Common myeloid progenitor, CD34-positive (primary cell): ENCODE measurements around the gene WWC2.

Source experiments
- CTCF ChIA-PET: fragments of 350-600 bp; sonication (Branson Sonifier 250); formaldehyde crosslinking; loops from one replicate; lab custom pipeline; 2021; ENCODE audit warnings: antibody characterized with exemption; lab: Charles Lee
- POLR2A ChIA-PET: fragments of 350-600 bp; sonication (Branson Sonifier 250); formaldehyde crosslinking; loops from one replicate; lab custom pipeline; 2021; ENCODE audit warnings: antibody characterized with exemption; lab: Charles Lee
- DNase-seq, 3 donors: peaks; one replicate each; pipeline versions ENCODE4 v3.0.0 to v3.0.0-alpha.2; 2013
- H3K27ac ChIP-seq, 2 experiments: 1 replicate in 1 of 2; 2 replicates in 1 of 2; pipeline ENCODE4 v1.7.0; 2013; ENCODE audit warnings: inconsistent platforms in 2 of 2, low read length in 2 of 2, mild to moderate bottlenecking in 2 of 2, low read depth in 1 of 2, moderate library complexity in 1 of 2; ENCODE audit not compliant: severe bottlenecking in 2 of 2, insufficient read depth in 1 of 2, poor library complexity in 1 of 2
- H3K27me3 ChIP-seq, 5 experiments: replicated peaks in 2 of 5; 1 replicate in 3 of 5; 2 replicates in 2 of 5; pipeline versions ENCODE4 v1.6.1 to v1.7.0; 2013; ENCODE audit warnings: low read length in 4 of 5, mild to moderate bottlenecking in 2 of 5, moderate library complexity in 2 of 5, inconsistent platforms in 1 of 5; ENCODE audit not compliant: insufficient read depth in 5 of 5, control insufficient read depth in 4 of 5
- H3K36me3 ChIP-seq, 4 experiments: 1 replicate in 2 of 4; 2 replicates in 2 of 4; pipeline versions ENCODE4 v1.6.1 to v1.7.0; 2013; ENCODE audit warnings: low read length in 3 of 4, control low read depth in 1 of 4, mild to moderate bottlenecking in 1 of 4; ENCODE audit not compliant: control insufficient read depth in 4 of 4, insufficient read depth in 4 of 4
- H3K4me1 ChIP-seq, 4 experiments: 1 replicate in 3 of 4; 2 replicates in 1 of 4; pipeline versions ENCODE4 v1.6.1 to v1.7.1; 2013; ENCODE audit warnings: low read length in 3 of 4, mild to moderate bottlenecking in 3 of 4, control low read depth in 1 of 4, inconsistent platforms in 1 of 4, moderate library complexity in 1 of 4; ENCODE audit not compliant: control insufficient read depth in 4 of 4, insufficient read depth in 4 of 4; ENCODE audit errors: control extremely low read depth in 1 of 4
- H3K4me3 ChIP-seq, 7 experiments: 1 replicate in 4 of 7; 2 replicates in 3 of 7; pipeline versions ENCODE4 v1.5.1 to v1.7.0; 2013; ENCODE audit warnings: mild to moderate bottlenecking in 7 of 7, low read length in 6 of 7, moderate library complexity in 6 of 7, inconsistent platforms in 2 of 7, low read depth in 2 of 7, control low read depth in 1 of 7; ENCODE audit not compliant: insufficient read depth in 4 of 7, control insufficient read depth in 1 of 7; ENCODE audit errors: extremely low read depth in 1 of 7
- H3K9me3 ChIP-seq, 5 experiments: 1 replicate in 4 of 5; 2 replicates in 1 of 5; pipeline versions ENCODE4 v1.6.1 to v1.7.1; 2013; ENCODE audit warnings: low read length in 4 of 5, mild to moderate bottlenecking in 2 of 5, inconsistent platforms in 1 of 5, low read depth in 1 of 5, moderate library complexity in 1 of 5; ENCODE audit not compliant: control insufficient read depth in 4 of 5, insufficient read depth in 2 of 5; ENCODE audit errors: control extremely low read depth in 1 of 5
- WGBS: methylation state at CpG from one replicate; pipeline ENCODE4 v1.1.5; 2013; ENCODE audit not compliant: insufficient coverage; 5-methylcytosine and 5-hydroxymethylcytosine counted together

The WWC2 gene

DNA sequence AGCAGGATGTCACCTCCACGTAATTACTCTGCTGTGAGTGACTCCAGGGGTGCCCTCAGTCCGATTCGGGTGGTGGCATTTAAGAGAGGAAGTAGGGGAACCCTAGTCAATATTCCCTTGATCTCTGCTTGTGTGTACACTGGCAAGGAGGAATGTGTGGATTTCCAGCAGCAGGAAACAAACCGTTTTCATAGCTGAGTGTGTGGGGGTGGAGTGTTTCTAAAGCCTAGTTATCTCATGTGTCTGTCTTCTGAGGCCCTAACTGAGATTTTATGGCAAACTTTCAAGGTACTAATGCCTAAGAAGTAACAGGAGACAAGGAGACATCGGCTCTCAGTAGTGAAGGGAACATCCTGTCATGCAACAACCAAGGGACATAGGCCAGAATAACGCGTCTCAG is 229.8 kb downstream of the WWC2 start:
- DNase-seq, result no peak
- no peaks in the 10 kb centered on the region for H3K27me3 ChIP-seq
- ChIA-PET CTCF (no interaction called here), POLR2A (no interaction called here)
- no peak overlapping the region for H3K27ac ChIP-seq
- H3K4me3 ChIP-seq, result no peak overlapping the region
- 83% methylated on average over 6 of the region's 7 CpGs for WGBS
- peaks cover 0 to 10% (median 0%) of the 10 kb centered on the region in 5 experiments for H3K9me3 ChIP-seq
- no peaks in the 10 kb centered on the region for H3K36me3 ChIP-seq
- H3K4me1 ChIP-seq, result no peaks in the 10 kb centered on the region

DNA sequence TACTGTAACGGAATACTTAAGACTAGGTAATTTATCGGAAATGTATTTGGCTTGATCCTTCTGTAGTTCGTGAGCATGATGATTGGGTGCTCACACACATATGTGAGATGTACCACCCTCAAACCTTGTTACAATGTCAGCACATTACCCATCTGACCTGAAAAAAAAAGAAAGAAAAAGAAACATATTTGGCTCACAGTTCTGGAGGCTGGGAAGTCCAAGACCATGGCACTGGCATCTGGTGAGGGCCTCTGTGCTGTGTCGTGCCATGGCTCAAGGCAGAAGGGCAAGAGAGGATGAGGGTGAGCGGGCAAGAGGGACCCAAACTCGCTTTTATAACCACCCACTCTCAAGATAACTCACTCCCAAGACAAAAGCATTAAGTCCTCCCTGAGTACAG is 230.2 kb downstream of the WWC2 start:
- DNase-seq, result no peak
- H3K36me3 ChIP-seq, result no peaks in the 10 kb centered on the region
- 100% methylated on average over 2 of the region's 6 CpGs for WGBS
- CTCF ChIA-PET, result no interaction called here
- H3K4me3 ChIP-seq, result no peak overlapping the region
- POLR2A ChIA-PET, result no interaction called here
- peaks cover 0 to 10% (median 0%) of the 10 kb centered on the region in 5 experiments for H3K9me3 ChIP-seq
- no peaks in the 10 kb centered on the region for H3K27me3 ChIP-seq
- no peaks in the 10 kb centered on the region for H3K4me1 ChIP-seq
- no peak overlapping the region for H3K27ac ChIP-seq

DNA sequence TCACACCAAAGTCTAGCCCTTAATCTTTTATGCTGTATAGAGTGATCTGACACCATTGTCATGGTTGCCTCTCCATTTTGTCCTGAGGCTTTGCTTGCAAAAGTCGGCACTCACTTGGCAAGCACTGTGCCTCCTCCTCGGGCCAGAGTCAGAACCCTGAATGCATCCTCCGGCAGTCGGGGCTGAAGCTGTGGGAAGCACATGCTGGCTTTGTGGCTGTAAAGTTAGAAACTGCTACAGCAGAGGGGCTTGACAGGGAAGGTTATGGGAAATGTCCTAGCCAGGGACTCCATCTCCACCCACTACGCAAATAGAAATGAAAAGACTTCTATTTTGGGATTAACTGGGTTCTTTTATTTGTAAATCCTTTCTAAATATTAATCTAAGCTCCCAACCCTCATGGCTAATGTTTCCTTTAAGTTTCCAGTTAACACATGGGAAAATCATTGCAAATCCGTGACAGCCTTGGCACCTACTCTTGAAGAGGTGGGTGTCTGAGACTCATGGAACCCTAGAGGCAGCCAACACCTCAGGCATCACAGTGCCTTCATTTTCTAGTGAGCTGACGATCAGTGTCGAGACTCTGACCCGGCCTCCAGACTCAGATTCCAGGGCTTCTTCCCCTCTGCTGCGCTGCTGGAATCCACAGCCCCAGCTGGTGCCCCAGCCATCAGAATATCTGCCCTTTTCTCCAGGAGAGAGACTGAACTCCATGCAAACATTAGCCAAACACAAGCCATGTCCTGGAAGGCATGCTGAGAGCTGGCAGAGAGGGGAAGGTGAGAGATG is 231.1 kb downstream of the WWC2 start:
- Histone ChIP-seq H3K4me1 (no peaks in the 10 kb centered on the region), H3K36me3 (no peaks in the 10 kb centered on the region), H3K27ac (no peak overlapping the region), H3K9me3 (peaks cover 0 to 10% (median 0%) of the 10 kb centered on the region in 5 experiments), H3K4me3 (no peak overlapping the region), H3K27me3 (no peaks in the 10 kb centered on the region)
- WGBS, result 100% methylated on average over 6 of the region's 10 CpGs
- CTCF ChIA-PET, result no interaction called here
- DNase-seq, result no peak
- POLR2A ChIA-PET, result no interaction called here

DNA sequence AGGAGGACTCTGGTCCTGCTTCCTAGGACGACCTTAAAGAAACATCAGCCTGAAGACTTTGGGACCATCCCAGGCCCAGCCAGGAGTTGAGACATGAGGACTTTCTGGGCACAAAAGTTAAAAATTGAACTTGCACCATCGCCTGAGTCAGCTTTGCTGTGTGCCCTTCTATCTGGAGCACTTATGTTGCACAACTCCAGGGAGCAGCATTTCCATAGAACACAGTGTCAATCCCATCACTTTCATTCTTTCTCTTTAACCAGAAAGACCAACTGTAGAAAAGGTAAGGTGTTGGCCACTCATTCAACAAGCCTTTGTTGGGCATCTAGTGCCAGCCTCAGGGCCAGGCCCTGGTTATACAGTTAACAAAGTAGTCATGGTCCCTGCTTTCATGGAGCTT is 231.8 kb downstream of the WWC2 start:
- no peaks in the 10 kb centered on the region for H3K36me3 ChIP-seq
- no peak for DNase-seq
- H3K27me3 ChIP-seq, result no peaks in the 10 kb centered on the region
- H3K27ac ChIP-seq, result no peak overlapping the region
- H3K4me1 ChIP-seq, result no peaks in the 10 kb centered on the region
- ChIA-PET CTCF (interaction anchor here (0.9 kb wide), 1 partner anchor 68 kb away, joined by 3 read pairs; no protein-coding TSS in a partner anchor), POLR2A (no interaction called here)
- WGBS, result 91% methylated on average over 2 of the region's 2 CpGs
- no peak overlapping the region for H3K4me3 ChIP-seq
- peaks cover 0 to 10% (median 0%) of the 10 kb centered on the region in 5 experiments for H3K9me3 ChIP-seq

DNA sequence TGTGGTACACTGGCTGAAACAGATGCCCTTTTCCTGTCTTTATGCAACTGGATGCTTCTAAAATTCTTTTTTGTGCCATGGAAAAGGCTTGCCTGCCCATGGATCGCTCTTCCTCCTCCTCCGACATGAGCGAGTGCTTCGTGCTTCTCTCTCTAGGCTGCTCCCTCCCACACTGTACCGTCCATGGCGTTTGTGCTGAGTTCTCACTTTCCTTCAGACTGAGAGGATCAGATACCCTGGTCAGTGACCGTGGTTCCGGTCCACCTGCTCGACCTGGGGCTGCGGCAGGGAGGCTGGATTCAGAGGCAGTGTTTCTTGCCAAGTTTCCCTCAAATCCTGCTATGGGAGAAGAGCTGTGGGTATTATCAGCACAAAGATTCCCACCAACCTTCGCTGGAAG is 233.4 kb downstream of the WWC2 start:
- CTCF ChIA-PET, result no interaction called here
- no peak for DNase-seq
- H3K4me3 ChIP-seq, result no peak overlapping the region
- no peaks in the 10 kb centered on the region for H3K36me3 ChIP-seq
- H3K4me1 ChIP-seq, result no peaks in the 10 kb centered on the region
- WGBS, result 87% methylated on average over 10 of the region's 11 CpGs
- H3K27ac ChIP-seq, result no peak overlapping the region
- POLR2A ChIA-PET, result no interaction called here
- H3K27me3 ChIP-seq, result no peaks in the 10 kb centered on the region
- H3K9me3 ChIP-seq, result peaks cover 0 to 3% (median 0%) of the 10 kb centered on the region in 5 experiments

DNA sequence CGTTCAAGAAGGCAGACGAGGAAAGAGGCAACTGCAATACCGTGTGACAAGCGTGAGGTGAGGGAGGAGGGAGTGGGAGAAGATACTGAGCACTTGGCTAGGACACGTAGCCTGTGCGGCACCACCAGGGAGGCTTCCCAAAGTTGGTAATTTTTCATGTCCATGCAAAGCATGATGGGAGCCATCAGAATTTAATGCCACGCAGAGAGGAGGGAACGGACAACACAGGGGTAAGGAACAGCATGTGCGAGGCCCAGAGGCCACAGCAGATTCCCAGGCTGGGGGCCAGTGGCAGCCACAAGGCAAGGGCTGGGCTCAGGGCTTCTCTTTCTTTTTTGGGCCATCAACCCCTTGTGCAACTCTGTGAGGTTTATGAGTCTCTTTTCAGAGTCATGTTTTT is 234.1 kb downstream of the WWC2 start:
- no peak for DNase-seq

DNA sequence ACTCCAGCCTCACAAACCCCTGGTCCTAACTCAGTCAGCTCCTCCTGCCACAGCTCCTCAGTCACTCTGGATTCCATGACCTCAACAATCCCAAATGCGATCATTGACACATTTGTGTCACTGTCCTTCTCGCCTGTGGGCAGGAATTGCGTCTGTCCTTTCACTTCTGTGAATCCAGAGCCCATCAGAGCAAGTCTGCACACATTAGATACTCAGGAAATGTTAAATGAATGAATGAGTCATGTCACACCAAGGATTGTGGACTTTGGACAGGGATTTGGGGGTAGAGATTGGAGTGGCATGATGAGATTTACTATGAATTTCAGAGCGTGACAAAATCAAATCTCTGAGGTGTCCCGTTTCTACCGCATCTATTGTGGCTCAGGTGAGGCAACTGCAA is 234.9 kb downstream of the WWC2 start:
- DNase-seq, result no peak
- H3K27me3 ChIP-seq, result no peaks in the 10 kb centered on the region
- no peak overlapping the region for H3K27ac ChIP-seq
- H3K4me1 ChIP-seq, result no peaks in the 10 kb centered on the region
- WGBS, result 100% methylated on average over 3 of the region's 6 CpGs
- ChIA-PET POLR2A (no interaction called here), CTCF (no interaction called here)
- no peak overlapping the region for H3K4me3 ChIP-seq
- H3K36me3 ChIP-seq, result no peaks in the 10 kb centered on the region
- H3K9me3 ChIP-seq, result peaks cover 0 to 3% (median 0%) of the 10 kb centered on the region in 5 experiments

More for the DNA sequence above, 234.1 kb downstream of the WWC2 start:
- Histone ChIP-seq H3K9me3 (peaks cover 0 to 3% (median 0%) of the 10 kb centered on the region in 5 experiments), H3K4me1 (no peaks in the 10 kb centered on the region), H3K36me3 (no peaks in the 10 kb centered on the region), H3K27ac (no peak overlapping the region), H3K27me3 (no peaks in the 10 kb centered on the region), H3K4me3 (no peak overlapping the region)
- ChIA-PET POLR2A (no interaction called here), CTCF (no interaction called here)
- WGBS, result 99% methylated on average over 6 of the region's 9 CpGs
